GM19240 (cell line): ENCODE data around the gene NID1.
"Not testable (repeated sequence)": the region's sequence is repeated elsewhere in the genome, so short reads cannot be mapped to it uniquely, and the experiment has no call there.

Experiments
- DNase-seq: peaks from one replicate; pipeline ENCODE4 v3.0.0; 2011; ENCODE audit warnings: low spot score; ENCODE audit not compliant: insufficient read length

Gene NID1

GRCh38 chr1:235971020-235971419, 93.9 kb downstream of the NID1 start:
- DNase-seq: no peak

GRCh38 chr1:235968831-235969230, 96.1 kb downstream of the NID1 start:
- no peak for DNase-seq

- DNase-seq: not testable (repeated sequence)
These were observed 98.8 kb downstream of the NID1 start for GRCh38 chr1:235966134-235966533.

- DNase-seq: no peak
These were observed 104.1 kb downstream of the NID1 start for GRCh38 chr1:235960809-235961208.

GRCh38 chr1:235958021-235958420, 106.9 kb downstream of the NID1 start:
- no peak for DNase-seq

- no peak for DNase-seq
These were observed 109.1 kb downstream of the NID1 start for GRCh38 chr1:235955777-235956176.

GRCh38 chr1:235954306-235955283, 110.3 kb downstream of the NID1 start:
- DNase-seq: peak; percentile 81

- DNase-seq: no peak
These were observed 111.1 kb downstream of the NID1 start for GRCh38 chr1:235953801-235954200.

GRCh38 chr1:235952950-235953615, 111.8 kb downstream of the NID1 start:
- no peak for DNase-seq

GRCh38 chr1:235951661-235952060, 113.2 kb downstream of the NID1 start:
- no peak for DNase-seq

GRCh38 chr1:235950318-235950717, 114.6 kb downstream of the NID1 start:
- DNase-seq: no peak

- DNase-seq: no peak
These were observed 116.0 kb downstream of the NID1 start for GRCh38 chr1:235948774-235949427.

GRCh38 chr1:235947989-235948388, 116.9 kb downstream of the NID1 start:
- DNase-seq: no peak

- no peak for DNase-seq
These were observed 118.3 kb downstream of the NID1 start for GRCh38 chr1:235946571-235946981.

- no peak for DNase-seq
These were observed 118.9 kb downstream of the NID1 start for GRCh38 chr1:235945775-235946570.

GRCh38 chr1:235943581-235944114, 121.2 kb downstream of the NID1 start:
- DNase-seq: no peak

GRCh38 chr1:235942979-235943575, 121.8 kb downstream of the NID1 start:
- no peak for DNase-seq

GRCh38 chr1:235942625-235942934, 122.3 kb downstream of the NID1 start:
- no peak for DNase-seq

GRCh38 chr1:235941876-235942624, 122.8 kb downstream of the NID1 start:
- DNase-seq: no peak

GRCh38 chr1:235940285-235940684, 124.6 kb downstream of the NID1 start:
- DNase-seq: no peak
